ENCODE results near the gene DDX6.

DNA sequence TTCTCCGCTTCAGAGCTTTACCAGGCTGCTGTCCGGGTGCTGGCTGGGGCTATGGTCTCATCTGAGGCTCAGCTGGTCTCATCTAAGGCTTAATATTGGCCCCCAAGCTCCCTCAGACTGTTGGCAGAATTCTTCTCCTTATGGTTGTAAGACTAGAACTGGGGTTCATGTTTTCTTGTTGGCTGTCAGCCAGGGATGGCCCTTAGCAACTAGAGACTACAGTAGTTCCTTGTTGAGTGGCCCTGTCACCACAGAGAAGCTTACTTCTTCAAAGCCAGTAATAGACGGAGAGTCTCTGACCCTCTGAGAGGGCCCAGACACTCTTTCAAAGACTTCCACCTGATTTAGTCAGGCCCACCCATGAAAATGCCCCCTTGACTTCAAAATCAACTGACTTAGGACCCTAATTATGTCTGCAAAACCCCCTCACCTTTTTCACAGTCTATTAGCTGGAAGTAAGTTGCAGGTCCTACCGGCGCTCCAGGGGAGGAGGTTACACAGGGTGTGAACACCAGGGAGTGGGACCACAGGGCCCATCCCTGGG, 87.3 kb downstream of the DDX6 start:
- TF ChIP-seq CTCF (IDR thresholded peaks at IDR 0.05; ENCODE audit: low read length): no peak
- TF ChIP-seq EZH2 (IDR thresholded peaks at IDR 0.05; ENCODE audit: borderline replicate concordance, low read length): no peak

Data from OCI-LY1 (cell line).